ENCODE measurements around the gene GSTM4. TPM values are rescaled to one million over a fixed set of nuclear protein-coding genes. Genes with fewer than 3 reads are reported as not detected.
"Not testable (repeated sequence)": the region's sequence is repeated elsewhere in the genome, so short reads cannot be mapped to it uniquely, and the experiment has no call there.

The GSTM4 gene
- total and polyA plus RNA-seq, 8 donors, result 7.5 to 63.6 (median 24.2) TPM

- TF ChIP-seq POLR2A (IDR thresholded peaks at IDR 0.05), result no peak
- TF ChIP-seq CTCF (IDR thresholded peaks at IDR 0.05), result no peak
- TF ChIP-seq EP300 (IDR thresholded peaks at IDR 0.05), result no peak
- Histone ChIP-seq H3K4me3 (no peak overlapping the region), H3K4me1 (peaks cover 12 to 40% (median 21%) of the 10 kb centered on the region in 4 donors), H3K36me3 (peaks cover 0 to 55% (median 34%) of the 10 kb centered on the region in 4 donors), H3K27ac (peak overlapping the region in 1 of 5 donors; percentile 54), H3K27me3 (no peaks in the 10 kb centered on the region), H3K9me3 (no peaks in the 10 kb centered on the region)
- DNase-seq, result no peak
- 40 to 52% (median 51%) methylated on average over 2 to 3 of the region's 3 CpGs for WGBS, 5 donors
- intact Hi-C loops (cut with DNase I; ENCODE audit: low total_unique reads), result no loop called here
Measured at GRCh38 chr1:109658533-109659042, 2.7 kb downstream of the GSTM4 start.

- Histone ChIP-seq H3K4me3 (no peak overlapping the region), H3K27me3 (no peaks in the 10 kb centered on the region), H3K36me3 (peaks cover 0 to 55% (median 34%) of the 10 kb centered on the region in 4 donors), H3K9me3 (no peaks in the 10 kb centered on the region), H3K4me1 (peaks cover 12 to 40% (median 21%) of the 10 kb centered on the region in 4 donors), H3K27ac (no peak overlapping the region)
- 46 to 64% (median 51%) methylated on average over 2 of the region's 2 CpGs for WGBS, 5 donors
- no peak for DNase-seq
- intact Hi-C loops (cut with DNase I; ENCODE audit: low total_unique reads), result no loop called here
- TF ChIP-seq POLR2A (IDR thresholded peaks at IDR 0.05) (no peak), CTCF (IDR thresholded peaks at IDR 0.05) (no peak), EP300 (IDR thresholded peaks at IDR 0.05) (no peak)
Measured at GRCh38 chr1:109659145-109659544, 3.2 kb downstream of the GSTM4 start.

GRCh38 chr1:109659997-109660690, 4.2 kb downstream of the GSTM4 start:
- Histone ChIP-seq H3K27me3 (no peaks in the 10 kb centered on the region), H3K4me3 (no peak overlapping the region), H3K36me3 (peaks cover 0 to 55% (median 34%) of the 10 kb centered on the region in 4 donors), H3K4me1 (peaks cover 8 to 31% (median 16%) of the 10 kb centered on the region in 4 donors), H3K9me3 (no peaks in the 10 kb centered on the region), H3K27ac (no peak overlapping the region)
- WGBS, 5 donors, result 71 to 79% (median 74%) methylated on average over 5 of the region's 5 CpGs
- no peak for TF ChIP-seq POLR2AphosphoS5 (IDR thresholded peaks at IDR 0.05)
- TF ChIP-seq CTCF (IDR thresholded peaks at IDR 0.05), result no peak
- TF ChIP-seq EP300 (IDR thresholded peaks at IDR 0.05), result no peak
- no peak for TF ChIP-seq POLR2A (IDR thresholded peaks at IDR 0.05)
- intact Hi-C loops (cut with DNase I; ENCODE audit: low total_unique reads), result no loop called here
- DNase-seq, result no peak

GRCh38 chr1:109660691-109661026, 4.8 kb downstream of the GSTM4 start:
- H3K27me3 ChIP-seq; intact Hi-C loops (cut with DNase I; ENCODE audit: low total_unique reads); H3K27ac ChIP-seq; DNase-seq; H3K9me3 ChIP-seq; H3K4me3 ChIP-seq: not testable (repeated sequence)
- Histone ChIP-seq H3K36me3 (peaks cover 0 to 57% (median 34%) of the 10 kb centered on the region in 4 donors), H3K4me1 (peaks cover 4 to 26% (median 11%) of the 10 kb centered on the region in 4 donors)
- WGBS, 5 donors, result 61 to 81% (median 77%) methylated on average over 2 to 3 of the region's 4 CpGs

GRCh38 chr1:109661391-109661790, 5.5 kb downstream of the GSTM4 start:
- peaks cover 4 to 23% (median 7%) of the 10 kb centered on the region in 4 donors for H3K4me1 ChIP-seq
- intact Hi-C loops (cut with DNase I; ENCODE audit: low total_unique reads), result no loop called here
- WGBS, 5 donors, result 68 to 85% (median 83%) methylated on average over 2 of the region's 2 CpGs
- no peaks in the 10 kb centered on the region for H3K9me3 ChIP-seq
- no peak for DNase-seq
- no peak overlapping the region for H3K4me3 ChIP-seq
- no peaks in the 10 kb centered on the region for H3K27me3 ChIP-seq
- TF ChIP-seq CTCF (IDR thresholded peaks at IDR 0.05) (no peak), EP300 (IDR thresholded peaks at IDR 0.05) (no peak), POLR2AphosphoS5 (IDR thresholded peaks at IDR 0.05) (no peak), POLR2A (IDR thresholded peaks at IDR 0.05) (no peak)
- peaks cover 0 to 59% (median 34%) of the 10 kb centered on the region in 4 donors for H3K36me3 ChIP-seq
- H3K27ac ChIP-seq, result no peak overlapping the region

All from stomach (tissue), 9 donors.